ENCODE data around the gene APOL6. TPM values are rescaled to one million over a fixed set of nuclear protein-coding genes. Genes with fewer than 3 reads are reported as not detected.

Gene APOL6
- total RNA-seq, 1 donor: 51.8 TPM

DNA sequence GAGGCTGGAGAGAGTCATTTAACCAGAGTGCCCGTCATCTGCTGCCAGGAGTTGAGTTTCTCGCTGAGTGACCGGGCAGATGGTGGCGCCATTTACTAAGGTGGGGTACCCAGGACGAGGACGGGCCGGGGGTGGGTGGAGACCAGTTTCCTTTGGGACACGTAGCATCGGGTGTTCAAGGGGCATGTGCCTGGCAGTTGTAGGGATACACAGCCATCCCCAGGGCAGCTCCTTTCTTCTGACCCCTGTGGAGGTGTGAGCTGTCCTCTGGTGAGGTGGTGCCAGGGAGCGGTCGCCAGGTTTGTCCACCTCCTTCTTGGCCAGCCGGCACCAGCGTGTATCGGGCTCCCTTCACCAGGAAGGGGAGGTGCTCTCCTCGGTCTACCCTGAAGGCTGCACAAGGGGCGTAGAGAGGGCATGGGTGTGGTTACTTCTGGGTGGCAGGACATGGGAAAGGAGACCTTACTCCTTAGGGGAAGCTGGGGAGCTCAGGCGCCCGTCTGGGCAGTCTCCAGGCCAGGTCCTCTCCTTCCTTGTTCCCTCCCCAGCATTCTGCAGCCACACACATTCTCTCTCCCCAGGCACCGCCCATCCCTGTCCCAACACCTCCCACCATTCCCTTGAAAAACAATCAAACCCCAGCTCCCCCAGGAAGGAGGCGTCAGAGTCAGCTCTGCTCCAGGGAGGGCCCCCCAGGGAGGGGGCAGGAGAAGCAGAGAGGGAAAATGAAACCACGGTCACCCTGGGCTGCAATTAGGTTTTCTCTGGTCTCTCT lies 20.8 kb upstream of the APOL6 start:
- Histone ChIP-seq H3K79me2 (ENCODE audit: insufficient read depth, low read length) (no peaks in the 10 kb centered on the region), H2AFZ (ENCODE audit: low read length) (peak overlapping the region; percentile 89), H3K36me3 (ENCODE audit: insufficient read depth, low read length) (no peaks in the 10 kb centered on the region), H3K27ac (ENCODE audit: low read depth, low read length) (peak overlapping the region; percentile 73), H3K4me1 (ENCODE audit: insufficient read depth, low read length) (peaks cover 20% of the 10 kb centered on the region), H3K4me3 (ENCODE audit: insufficient read depth, low read length) (peak overlapping the region; percentile 76), H3K4me2 (ENCODE audit: insufficient read depth, low read length) (peak overlapping the region; percentile 88), H4K20me1 (ENCODE audit: insufficient read depth, low read length) (no peaks in the 10 kb centered on the region), H3K9me3 (ENCODE audit: low read depth, low read length) (no peaks in the 10 kb centered on the region), H3K27me3 (ENCODE audit: insufficient read depth, low read length) (no peaks in the 10 kb centered on the region)
- DNase-seq (ENCODE audit: insufficient read length, low spot score, missing footprints): peak; percentile 93
- peak; percentile 65 for TF ChIP-seq CTCF (IDR thresholded peaks at IDR 0.05; ENCODE audit: extremely low read depth, low read depth, low read length)

DNA sequence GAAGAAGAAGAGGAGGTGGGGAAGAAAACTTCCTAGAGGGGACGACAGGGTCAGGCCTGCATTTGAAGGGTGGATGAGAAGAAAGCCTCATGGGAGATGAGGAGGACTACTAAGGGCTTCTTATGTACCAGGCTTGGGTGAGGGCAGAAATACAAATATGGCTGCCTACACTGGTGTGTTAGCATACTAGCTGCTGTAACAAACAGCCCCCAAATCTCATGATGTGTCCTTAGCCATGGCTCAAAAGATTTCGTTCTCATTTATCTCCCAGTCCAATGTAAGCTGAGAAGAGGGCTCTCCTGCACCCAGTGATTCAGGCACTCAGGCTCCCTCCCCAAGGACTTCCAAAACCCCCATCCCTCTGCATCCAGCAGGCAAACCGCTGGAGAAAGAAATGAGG lies 19.5 kb upstream of the APOL6 start:
- H2AFZ ChIP-seq (ENCODE audit: low read length): peak overlapping the region; percentile 5
- DNase-seq (ENCODE audit: insufficient read length, low spot score, missing footprints): no peak
- H3K9me3 ChIP-seq (ENCODE audit: low read depth, low read length): no peaks in the 10 kb centered on the region
- TF ChIP-seq CTCF (IDR thresholded peaks at IDR 0.05; ENCODE audit: extremely low read depth, low read depth, low read length): no peak
- no peaks in the 10 kb centered on the region for H3K36me3 ChIP-seq (ENCODE audit: insufficient read depth, low read length)
- no peaks in the 10 kb centered on the region for H4K20me1 ChIP-seq (ENCODE audit: insufficient read depth, low read length)
- H3K4me3 ChIP-seq (ENCODE audit: insufficient read depth, low read length): no peak overlapping the region
- peaks cover 19% of the 10 kb centered on the region for H3K4me1 ChIP-seq (ENCODE audit: insufficient read depth, low read length)
- H3K27me3 ChIP-seq (ENCODE audit: insufficient read depth, low read length): no peaks in the 10 kb centered on the region
- peak overlapping the region; percentile 86 for H3K27ac ChIP-seq (ENCODE audit: low read depth, low read length)
- peak overlapping the region; percentile 40 for H3K4me2 ChIP-seq (ENCODE audit: insufficient read depth, low read length)
- no peaks in the 10 kb centered on the region for H3K79me2 ChIP-seq (ENCODE audit: insufficient read depth, low read length)

- H3K9me3 ChIP-seq (ENCODE audit: low read depth, low read length): no peaks in the 10 kb centered on the region
- H3K27ac ChIP-seq (ENCODE audit: low read depth, low read length): peak overlapping the region; percentile 86
- H3K27me3 ChIP-seq (ENCODE audit: insufficient read depth, low read length): no peaks in the 10 kb centered on the region
- peak overlapping the region; percentile 40 for H3K4me2 ChIP-seq (ENCODE audit: insufficient read depth, low read length)
- H3K4me3 ChIP-seq (ENCODE audit: insufficient read depth, low read length): no peak overlapping the region
- H4K20me1 ChIP-seq (ENCODE audit: insufficient read depth, low read length): no peaks in the 10 kb centered on the region
- no peaks in the 10 kb centered on the region for H3K36me3 ChIP-seq (ENCODE audit: insufficient read depth, low read length)
- H2AFZ ChIP-seq (ENCODE audit: low read length): no peak overlapping the region
- no peak for TF ChIP-seq CTCF (IDR thresholded peaks at IDR 0.05; ENCODE audit: extremely low read depth, low read depth, low read length)
- no peaks in the 10 kb centered on the region for H3K79me2 ChIP-seq (ENCODE audit: insufficient read depth, low read length)
- peaks cover 19% of the 10 kb centered on the region for H3K4me1 ChIP-seq (ENCODE audit: insufficient read depth, low read length)
- peak; percentile 94 for DNase-seq (ENCODE audit: insufficient read length, low spot score, missing footprints)
These were observed 18.6 kb upstream of the APOL6 start for GRCh38 chr22:35629406-35630216.

GRCh38 chr22:35630387-35630793 lies 17.9 kb upstream of the APOL6 start:
- DNase-seq (ENCODE audit: insufficient read length, low spot score, missing footprints): no peak
- Histone ChIP-seq H3K27me3 (ENCODE audit: insufficient read depth, low read length) (no peaks in the 10 kb centered on the region), H3K79me2 (ENCODE audit: insufficient read depth, low read length) (no peaks in the 10 kb centered on the region), H3K4me3 (ENCODE audit: insufficient read depth, low read length) (no peak overlapping the region), H3K9me3 (ENCODE audit: low read depth, low read length) (no peaks in the 10 kb centered on the region), H3K27ac (ENCODE audit: low read depth, low read length) (no peak overlapping the region), H2AFZ (ENCODE audit: low read length) (peak overlapping the region; percentile 0), H3K36me3 (ENCODE audit: insufficient read depth, low read length) (no peaks in the 10 kb centered on the region), H3K4me1 (ENCODE audit: insufficient read depth, low read length) (peaks cover 19% of the 10 kb centered on the region), H3K4me2 (ENCODE audit: insufficient read depth, low read length) (no peak overlapping the region), H4K20me1 (ENCODE audit: insufficient read depth, low read length) (no peaks in the 10 kb centered on the region)
- TF ChIP-seq CTCF (IDR thresholded peaks at IDR 0.05; ENCODE audit: extremely low read depth, low read depth, low read length): no peak
